HG02852 (cell line): ENCODE results near the gene HEMGN.

Source experiments
- ATAC-seq: cut with Tn5 transposase; IDR thresholded peaks from one replicate; pipeline ENCODE4 v1.9.1; 2021; ENCODE audit warnings: mild to moderate bottlenecking, moderate library complexity; ENCODE audit not compliant: unreplicated experiment

HEMGN gene

GRCh38 chr9:97900738-97901565, 37.0 kb downstream of the HEMGN start:
- no peak for ATAC-seq

GRCh38 chr9:97900103-97900737, 37.8 kb downstream of the HEMGN start:
- ATAC-seq: no peak

- ATAC-seq: no peak
Measured at GRCh38 chr9:97895695-97896332, 42.2 kb downstream of the HEMGN start.

- ATAC-seq: no peak
Measured at GRCh38 chr9:97895211-97895610, 42.8 kb downstream of the HEMGN start.

- ATAC-seq: no peak
Measured at GRCh38 chr9:97892421-97892820, 45.6 kb downstream of the HEMGN start.

- no peak for ATAC-seq
Measured at GRCh38 chr9:97891736-97892135, 46.2 kb downstream of the HEMGN start.

- no peak for ATAC-seq
Measured at GRCh38 chr9:97889941-97890887, 47.8 kb downstream of the HEMGN start.

- ATAC-seq: no peak
Measured at GRCh38 chr9:97880336-97880735, 57.6 kb downstream of the HEMGN start.
